ENCODE data around the gene TTLL10.
"Not testable (repeated sequence)": the region's sequence is repeated elsewhere in the genome, so short reads cannot be mapped to it uniquely, and the experiment has no call there.

Gene TTLL10

DNA sequence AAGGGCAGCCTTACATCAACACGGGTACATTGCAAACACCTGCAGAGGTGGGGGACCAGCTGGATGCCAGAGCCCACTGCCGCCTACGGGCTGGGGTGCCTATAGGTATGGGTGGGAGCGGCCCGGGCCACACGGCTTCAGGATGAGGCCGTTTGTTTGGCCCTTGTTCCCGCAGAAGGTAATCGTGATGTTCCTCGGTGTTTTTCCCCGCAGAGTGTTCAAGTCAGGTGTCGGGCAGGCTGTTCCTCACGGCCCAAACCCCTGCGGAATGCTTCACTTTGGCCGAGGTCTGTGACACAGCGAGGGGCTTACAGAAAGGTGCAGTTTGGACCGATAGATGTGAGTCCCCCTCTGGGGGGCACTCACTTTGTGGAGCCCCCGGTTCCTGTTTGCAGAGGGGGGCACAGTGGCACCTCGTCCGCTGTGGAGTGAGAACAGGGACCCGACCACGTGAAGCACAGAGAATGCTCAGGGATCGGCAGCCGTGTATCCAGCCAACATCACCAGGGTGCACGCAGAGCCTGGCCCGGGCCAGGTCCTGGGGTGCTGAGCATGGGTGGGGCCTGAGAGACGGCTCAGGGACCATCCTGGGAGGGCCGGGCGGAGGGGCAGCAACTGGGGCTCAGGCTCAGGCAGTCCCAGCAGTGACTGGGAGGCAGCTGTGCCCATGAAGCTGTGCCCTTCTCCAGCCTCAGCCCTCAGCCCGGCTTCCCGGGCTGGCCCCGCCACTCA lies 453 bp upstream of the TTLL10 start:
- no peak for FAIRE-seq

DNA sequence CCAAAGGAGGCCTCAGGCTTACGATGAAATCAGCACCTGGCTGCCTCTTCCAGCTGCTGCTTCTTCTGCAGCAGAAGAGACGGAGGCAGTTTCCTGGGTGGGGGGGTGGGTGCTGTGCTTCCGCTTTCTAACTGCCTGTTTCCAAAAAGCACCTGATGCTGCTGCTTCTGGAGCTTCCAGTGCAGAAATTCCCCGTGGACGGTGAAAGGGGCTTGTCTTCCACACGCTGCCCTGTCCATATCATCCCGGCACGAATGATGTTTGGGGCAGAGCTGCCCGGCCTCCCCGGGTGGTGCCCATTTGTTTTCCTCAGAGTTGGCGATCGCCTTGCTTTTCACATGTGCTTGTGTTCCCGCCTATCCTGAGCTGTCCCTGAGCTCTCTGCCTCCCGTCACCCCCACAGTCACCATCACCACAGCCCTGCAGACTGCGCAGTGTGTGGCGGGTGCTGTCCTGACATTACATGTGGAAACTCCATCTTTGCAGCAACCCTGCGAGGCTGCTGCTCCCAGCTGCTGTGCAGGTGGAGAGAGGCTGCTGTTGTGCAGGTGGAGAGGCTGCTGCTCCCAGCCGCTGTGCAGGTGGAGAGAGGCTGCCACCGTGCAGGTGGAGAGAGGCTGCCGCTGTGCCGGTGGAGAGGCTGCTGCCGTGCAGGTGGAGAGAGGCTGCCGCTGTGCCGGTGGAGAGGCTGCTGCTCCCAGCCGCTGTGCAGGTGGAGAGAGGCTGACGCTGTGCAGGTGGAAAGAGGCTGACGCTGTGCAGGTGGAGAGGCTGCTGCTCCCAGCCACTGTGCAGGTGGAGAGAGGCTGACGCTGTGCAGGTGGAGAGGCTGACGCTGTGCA lies 1.8 kb downstream of the TTLL10 start:
- FAIRE-seq: no peak

DNA sequence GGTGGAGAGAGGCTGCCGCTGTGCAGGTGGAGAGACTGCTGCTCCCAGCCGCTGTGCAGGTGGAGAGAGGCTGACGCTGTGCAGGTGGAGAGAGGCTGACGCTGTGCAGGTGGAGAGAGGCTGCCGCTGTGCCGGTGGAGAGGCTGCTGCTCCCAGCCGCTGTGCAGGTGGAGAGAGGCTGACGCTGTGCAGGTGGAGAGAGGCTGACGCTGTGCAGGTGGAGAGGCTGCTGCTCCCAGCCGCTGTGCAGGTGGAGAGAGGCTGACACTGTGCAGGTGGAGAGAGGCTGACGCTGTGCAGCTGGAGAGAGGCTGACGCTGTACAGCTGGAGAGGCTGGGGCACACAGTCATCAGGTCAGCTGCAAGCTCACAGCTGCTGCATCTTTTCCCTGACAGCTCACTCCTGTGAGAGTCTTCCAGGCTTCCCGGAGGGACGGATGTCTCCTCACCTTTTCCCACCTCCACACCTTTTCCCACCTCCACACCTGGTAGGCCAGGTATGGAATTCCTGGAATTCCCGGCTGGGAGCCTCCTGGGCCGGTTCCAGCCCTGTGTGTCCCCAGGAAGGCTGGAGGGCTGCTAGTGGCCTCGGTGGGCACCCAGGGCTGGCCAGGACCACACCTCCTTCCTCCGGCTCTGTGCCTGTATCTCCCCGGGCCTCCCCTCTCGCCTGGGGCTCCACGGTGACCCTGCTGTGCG lies 2.5 kb downstream of the TTLL10 start:
- not testable (repeated sequence) for FAIRE-seq

DNA sequence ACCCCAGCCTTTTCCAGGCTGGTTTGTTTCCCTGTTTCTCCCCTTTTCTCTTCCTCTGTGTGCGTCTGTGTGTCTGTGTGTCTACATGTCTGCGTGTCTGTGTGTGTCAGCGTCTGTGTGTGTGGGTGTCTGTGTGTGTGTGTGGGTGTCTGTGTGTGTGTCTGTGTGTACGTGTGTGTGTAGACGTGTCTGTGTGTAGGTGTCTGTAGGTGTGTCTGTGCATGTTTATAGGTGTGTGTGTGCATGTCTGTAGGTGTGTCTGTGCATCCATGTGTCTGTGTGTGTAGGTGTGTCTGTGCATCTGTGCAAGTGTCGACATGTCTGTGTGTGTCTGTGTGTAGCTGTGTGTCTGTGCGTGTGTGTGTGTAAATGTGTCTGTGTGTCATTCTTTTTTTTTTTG lies 3.3 kb downstream of the TTLL10 start:
- FAIRE-seq: no peak

DNA sequence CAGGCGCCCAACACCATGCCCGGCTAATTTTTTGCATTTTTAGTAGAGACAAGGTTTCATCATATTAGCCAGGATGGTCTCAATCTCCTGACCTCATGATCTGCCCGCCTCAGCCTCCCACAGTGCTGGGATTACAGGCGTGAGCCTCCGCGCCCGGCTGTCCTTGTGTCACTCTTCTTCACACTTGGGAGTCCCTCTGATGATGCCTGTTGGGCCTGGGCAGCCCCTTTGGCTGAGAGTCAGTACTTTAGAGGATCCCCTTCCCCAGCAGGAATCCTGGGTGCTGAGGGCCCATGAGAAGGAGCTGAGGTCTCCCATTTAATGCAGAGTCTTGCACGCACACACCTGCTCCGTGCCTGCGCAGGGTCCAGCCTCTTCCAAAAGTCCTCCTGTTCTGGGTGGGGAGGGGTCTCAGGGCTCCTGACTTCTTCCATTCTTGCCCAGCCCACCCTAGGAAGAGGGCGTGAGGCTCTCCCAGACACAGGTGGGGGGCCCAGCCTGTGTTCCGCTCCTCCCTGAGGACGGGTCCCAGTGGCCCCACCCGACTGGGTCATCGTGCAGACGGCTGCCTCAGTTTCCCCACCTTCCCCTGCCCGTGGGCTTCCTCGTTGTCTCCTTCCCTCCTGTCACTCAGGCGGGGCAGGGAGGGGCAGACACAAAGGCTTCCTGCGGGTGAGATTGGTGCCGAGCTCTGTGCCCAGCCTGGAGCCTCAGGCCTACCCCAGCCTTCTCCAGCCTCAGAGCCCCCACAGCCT lies 3.9 kb downstream of the TTLL10 start:
- no peak for FAIRE-seq

DNA sequence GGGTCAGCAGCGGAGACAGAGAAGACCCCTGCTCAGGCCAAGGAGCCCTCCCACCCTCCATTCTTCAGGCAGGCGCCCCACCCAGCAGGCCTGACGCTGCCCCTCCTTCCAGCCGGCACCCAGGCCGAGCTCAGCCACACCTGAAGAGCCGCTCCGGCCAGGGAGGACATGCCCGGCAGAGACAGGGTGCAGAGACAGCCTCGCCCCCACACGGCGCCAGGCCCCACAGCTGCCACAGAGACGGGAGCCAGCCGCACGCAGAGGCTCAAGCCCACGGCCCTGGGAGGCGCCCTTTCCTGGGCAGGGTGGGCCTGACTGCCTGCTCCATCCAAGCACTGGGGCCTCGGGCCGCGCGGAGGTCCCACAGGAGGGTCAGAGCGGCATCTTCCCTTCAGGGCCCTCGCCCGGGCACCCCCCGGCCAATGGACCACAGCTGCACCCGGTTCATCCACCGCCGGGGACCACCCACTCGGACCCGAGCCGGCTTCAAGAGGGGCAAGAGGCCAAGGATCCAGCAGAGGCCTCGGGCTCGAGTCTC lies 5.2 kb downstream of the TTLL10 start:
- no peak for FAIRE-seq

DNA sequence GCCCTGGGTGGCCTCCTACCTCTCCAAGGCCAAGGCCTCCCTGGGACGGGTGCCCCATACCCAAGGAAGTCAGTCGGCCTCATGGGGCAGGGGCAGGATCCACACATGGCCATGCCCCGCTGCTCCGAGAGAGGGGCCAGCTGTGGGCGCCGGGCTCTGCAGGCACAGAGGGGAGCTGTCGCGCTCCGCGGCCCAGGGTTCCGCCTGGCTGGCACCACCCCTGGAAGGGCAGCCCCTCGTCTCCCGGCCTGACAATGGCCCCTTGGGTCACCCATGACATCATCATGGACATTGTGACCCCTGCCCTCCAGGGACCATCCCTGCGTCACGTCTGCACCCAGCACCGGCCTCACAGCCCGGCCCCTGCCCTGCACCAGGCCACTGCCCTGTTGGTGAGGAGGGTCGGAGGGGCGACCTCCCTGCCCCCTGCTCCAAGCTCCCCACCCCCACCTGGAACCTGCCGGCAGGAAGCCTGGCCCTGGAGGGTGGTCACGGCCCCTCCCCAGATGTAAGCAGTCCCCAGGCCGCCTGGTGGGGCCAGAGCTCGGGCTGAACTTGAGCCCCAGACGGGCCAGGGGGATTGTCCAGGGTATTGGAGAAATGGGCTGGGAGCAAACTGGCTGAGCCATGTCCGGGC lies 5.8 kb downstream of the TTLL10 start:
- no peak for FAIRE-seq

DNA sequence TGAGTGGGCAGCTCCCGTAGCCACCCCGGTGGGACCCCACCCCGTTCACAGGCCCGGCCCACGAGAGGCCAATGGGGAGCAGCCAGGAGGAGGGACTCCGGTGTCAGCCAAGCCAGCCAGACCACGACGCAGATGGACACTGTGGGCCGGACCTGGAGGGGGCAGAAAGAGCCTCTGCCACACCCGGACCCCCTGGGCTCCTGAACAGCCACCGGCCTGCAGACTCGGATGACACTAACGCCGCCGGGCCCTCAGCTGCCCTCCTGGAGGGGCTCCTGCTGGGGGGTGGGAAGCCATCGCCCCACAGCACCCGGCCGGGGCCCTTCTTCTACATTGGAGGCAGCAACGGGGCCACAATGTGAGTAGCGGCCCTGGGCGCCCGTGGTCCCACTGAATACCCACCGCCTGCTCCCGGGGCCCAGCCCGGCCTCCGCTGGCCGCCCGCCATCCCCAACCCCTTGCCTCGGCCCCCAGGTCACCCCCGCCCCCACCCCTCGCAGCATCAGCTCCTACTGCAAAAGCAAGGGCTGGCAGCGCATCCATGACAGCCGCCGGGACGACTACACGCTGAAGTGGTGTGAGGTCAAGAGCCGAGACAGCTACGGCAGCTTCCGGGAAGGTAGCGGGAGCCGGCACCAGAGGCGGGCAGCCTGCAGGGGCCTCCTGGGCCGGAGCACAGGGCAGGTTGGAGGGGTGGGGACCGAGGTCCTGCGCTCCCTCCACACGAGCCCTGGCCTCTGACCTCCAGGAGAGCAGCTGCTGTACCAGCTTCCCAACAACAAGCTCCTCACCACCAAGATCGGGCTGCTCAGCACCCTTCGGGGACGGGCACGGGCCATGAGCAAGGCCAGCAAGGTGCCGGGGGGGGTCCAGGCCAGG lies 6.5 kb downstream of the TTLL10 start:
- no peak for FAIRE-seq

DNA sequence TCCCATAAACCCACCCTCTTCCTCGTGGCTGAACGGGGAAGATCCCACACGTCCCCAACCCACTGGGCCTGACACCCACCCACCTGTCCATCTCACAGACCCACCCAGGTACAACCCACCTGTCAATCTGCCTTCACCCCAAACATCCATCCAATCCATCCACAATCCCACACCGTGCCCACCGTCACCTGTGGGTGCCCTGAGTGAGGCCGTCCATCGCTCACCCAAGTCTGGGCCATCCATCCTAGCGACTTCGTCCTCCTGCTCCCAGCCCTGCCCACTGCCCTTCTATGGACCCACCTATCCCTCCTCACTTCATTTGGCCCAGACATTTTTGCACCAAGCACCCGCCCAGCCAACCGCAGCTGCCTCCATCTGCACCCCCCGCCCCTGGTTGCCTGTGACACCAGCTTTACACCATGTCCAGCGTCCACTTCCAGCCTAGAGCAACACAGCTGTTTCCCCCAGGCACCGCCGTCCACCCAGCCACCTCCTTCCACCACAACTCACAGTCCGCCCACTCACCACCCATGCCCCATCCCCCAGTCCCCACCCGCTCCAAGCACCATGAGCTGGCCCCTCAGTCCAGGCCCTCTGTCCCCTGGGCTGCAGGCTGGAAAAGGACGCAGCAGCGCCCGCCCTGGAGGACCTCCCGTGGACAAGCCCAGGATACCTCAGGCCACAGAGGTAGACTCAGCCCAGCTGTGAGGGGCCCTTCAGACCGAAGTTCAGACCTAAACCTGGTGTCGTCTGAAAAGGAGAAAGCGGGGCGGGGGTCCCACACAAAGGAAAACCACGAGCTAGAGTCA lies 7.7 kb downstream of the TTLL10 start:
- no peak for FAIRE-seq

DNA sequence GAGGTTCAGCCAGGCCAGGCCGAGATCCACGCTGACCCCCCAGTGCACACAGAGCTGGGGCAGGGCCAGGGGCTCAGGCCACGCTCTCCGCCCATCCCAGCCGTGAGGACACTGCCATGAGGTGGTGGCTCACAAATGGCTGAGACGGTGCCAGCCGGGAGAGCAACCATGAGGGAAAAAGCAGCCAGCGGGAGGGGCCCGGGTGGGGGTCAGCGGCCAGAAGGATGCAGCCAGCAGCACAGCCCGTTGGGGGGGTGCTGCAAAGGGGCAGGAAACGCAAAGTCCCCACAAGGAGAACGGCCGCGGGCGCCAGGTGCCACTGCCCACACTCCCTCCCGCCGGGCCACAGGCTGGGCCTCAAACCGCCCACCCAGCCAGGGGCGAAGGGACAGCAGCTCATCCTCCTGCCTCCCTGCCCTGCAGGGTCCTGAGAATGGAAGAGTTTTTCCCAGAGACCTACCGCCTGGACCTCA lies 8.3 kb downstream of the TTLL10 start:
- no peak for FAIRE-seq

DNA sequence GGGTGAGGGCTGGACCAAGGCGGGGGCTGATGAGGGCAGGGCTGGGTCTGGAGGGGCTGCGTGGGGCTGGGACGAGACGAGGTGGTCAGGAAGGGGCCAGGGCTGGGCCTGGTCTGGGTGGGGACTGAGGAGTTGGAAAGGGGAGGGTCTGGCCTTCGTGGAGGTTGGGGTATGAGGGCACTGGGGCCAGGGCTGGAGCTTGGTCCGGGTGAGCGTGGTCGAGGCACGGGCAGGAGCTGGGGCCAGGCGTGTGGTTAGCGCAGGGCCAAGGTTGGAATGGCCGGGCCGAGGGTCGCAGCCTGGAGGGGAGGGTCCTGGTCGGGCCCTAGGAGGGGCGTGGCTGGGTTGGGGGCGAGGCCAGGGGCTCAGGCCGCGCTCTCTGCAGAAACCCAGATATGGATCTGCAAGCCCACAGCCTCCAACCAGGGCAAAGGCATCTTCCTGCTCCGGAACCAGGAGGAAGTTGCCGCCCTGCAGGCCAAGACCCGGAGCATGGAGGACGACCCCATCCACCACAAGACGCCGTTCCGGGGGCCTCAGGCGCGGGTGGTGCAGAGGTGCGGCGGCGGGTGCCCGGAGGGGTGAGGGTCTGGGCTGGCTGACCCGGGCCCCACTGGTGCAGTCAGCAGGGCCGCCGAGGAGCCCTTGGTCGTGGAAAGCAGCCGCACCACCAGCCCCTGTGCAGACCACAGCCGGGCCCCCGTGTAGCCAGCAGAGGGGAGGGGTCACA lies 9.0 kb downstream of the TTLL10 start:
- FAIRE-seq: no peak

DNA sequence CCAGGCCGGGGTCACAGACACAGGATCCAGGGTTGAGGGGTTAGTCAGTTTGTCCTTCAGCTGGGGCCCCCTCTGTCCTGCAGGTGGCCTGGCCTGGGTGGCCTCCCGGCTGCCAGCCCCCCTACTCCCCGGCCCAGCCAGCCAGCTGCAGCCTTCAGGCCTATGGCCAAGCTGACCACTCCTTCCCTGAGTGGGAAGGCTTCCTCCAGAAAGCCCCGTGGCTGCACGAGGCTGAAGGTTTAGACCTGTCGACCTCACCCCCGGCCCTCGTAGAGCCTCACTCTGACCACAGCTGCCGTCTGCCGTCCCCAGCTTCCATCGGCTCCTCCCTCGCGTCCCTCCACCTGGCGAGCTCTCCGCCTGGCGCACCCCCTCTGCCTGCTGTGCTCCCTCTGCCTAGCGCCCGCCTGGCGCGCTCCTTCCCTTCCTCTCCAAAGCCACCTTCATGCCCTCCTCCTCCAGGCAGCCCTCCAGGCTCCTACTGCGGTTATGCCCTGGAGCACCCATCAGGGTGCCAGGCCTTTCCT lies 9.6 kb downstream of the TTLL10 start:
- no peak for FAIRE-seq

DNA sequence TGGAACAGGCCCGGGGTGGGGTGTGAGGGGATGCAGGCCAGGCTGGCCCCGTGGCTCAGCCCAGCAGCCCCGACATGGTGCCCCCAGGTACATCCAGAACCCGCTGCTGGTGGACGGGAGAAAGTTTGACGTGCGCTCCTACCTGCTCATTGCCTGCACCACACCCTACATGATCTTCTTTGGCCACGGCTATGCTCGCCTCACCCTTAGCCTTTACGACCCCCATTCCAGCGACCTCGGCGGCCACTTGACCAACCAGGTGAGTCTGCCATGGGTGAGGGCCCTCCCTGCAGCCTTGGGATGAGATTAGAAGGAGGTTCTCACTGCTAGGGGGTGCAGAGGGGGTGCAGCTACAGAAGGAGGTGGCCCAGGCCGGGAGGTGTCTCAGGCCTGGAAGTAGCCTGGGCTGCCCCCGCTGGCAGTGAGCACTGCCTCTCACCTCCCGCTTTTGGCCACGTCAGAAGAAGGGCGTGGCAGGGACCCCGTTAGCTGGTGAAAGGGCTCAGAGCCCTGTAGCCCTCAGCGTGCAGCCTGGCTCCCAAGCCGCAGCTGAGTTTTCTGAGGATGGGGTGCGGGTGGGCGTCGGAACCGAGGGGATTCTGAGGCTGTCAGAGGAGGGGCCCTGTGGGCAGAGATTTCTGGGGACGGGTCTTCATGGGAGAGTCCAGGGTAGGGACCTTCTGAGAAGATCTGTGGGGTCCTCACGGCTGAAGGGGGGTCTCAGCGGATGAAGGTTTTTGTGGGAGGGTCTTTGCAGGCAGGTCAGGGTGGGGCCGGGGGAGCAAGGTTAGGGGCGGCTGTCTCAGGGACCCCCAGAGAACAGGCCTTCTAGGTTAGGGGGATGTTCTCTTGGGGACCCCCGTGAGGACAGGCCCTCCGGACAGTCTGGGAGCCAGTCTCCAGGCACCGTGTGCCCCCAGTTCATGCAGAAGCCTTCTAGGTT lies 10.4 kb downstream of the TTLL10 start:
- no peak for FAIRE-seq

DNA sequence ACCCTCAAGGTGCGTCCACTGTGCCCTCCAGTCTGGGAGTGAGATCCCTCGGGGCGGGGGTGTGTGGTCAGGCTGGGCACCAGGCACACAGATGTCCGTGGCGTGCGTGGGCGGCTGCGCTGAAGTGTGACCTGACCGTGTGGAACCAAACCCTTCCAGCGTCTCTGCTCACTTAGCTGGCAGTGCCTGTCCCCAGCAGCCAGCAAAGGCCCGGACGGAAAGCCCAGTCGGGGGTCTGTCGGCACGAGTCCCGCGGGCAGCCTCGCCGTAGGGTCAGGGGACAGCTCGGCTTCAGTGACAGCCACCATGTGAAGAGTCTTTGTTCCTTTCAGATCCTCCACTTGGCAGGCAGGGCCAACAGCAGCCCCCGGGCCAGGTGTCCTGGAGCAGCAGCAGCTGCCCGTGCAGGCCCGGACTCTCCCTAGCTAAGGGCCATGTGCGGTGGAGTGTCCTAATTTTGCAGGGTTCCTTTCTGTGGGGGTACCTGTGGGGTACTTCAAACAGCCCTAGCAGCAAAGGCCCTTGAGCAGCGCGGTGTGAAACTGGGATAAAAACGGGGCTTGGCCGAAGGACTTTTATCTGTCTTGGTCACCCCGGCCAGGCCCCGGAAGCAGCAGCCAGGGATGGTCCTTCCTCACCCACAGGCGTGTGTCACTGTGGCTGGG lies 11.6 kb downstream of the TTLL10 start:
- FAIRE-seq: no peak

DNA sequence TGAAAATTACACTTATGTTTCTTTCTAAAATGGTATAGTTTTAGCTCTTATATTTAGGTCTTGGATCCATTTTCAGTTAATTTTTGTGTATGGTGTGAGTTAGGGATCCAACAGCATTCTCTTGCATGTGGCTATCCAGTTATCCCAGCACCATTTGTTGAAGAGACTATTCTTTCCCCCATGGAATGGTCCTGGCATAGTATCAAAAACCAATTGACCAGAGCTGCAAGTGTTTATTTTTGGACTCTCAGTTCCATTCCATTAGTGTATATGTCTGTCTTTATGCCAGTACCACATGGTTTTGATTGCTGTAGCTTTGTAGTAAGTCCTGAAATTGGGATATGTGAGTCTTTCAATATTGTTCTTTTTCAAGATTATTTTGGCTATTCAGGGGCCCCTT lies 14.3 kb downstream of the TTLL10 start:
- no peak for FAIRE-seq

DNA sequence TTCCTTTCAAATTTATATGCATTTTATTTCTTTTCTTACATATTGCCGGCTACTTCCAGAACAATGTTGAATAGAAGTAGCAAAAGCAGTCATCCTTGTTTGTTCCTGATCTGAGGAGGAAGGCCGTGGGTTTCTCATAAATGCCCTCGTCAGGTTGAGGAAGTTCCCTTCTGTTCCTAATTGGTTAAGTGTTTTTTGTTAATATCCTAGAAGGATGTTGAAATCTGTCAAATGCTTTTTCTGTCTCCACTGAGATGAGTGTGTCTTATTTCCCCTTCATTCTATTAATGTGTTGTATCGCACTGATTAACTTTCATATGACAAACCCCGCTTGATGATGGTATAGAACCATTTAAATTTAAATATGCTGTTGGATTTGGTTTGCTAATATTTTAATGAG lies 15.4 kb downstream of the TTLL10 start:
- FAIRE-seq: no peak

DNA sequence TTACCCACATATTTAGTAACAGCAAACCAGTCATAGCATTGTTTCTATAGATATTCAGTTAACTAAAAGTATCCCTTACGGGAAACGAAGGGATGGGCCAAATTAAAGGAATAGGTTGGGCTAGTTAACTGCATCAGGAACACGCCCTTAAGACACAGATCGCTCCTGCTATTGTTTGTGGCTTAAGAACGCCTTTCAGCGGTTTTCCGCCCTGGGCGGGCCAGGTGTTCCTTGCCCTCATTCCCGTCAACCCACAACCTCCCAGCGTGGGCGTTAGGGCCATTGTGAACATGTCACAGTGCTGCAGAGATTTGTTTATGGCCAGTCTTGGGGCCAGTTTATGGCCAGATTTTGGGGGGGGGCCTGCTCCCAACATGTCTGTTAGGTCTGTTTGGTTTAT lies 18.1 kb downstream of the TTLL10 start:
- no peak for FAIRE-seq
